ENCODE measurements around the gene BTBD9. TPM values are rescaled to one million over a fixed set of nuclear protein-coding genes. Genes with fewer than 3 reads are reported as not detected.

The BTBD9 gene
- total and polyA plus RNA-seq, 2 donors (not counting 3 experiments of a cell fraction or from before 2014, with no cell fraction given) = 4.9 to 15.0 TPM

DNA sequence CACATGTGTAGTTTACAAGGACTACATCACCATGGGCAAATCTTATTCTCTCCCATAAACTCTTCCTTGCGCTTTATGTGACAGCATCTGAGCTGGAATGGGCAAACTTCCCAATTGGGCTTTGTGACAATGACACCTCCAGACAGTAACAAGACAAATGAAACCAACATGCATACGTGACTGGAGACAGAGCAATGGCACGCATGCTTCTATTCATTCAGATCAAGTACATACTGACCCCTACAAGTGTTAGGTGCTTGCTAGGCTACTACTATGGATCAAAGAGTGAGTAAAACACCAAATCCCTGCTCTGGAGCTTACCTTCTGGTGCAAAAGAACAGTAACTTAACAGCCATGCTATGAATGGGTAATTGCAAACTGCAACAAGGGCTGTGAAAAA lies 394.9 kb downstream of the BTBD9 start:
- Histone ChIP-seq H3K4me2 (ENCODE audit: insufficient read depth, low read length) (no peak overlapping the region), H3K9me1 (replicated peaks; ENCODE audit: control insufficient read depth, extremely low read depth, insufficient read depth, low read length) (no peaks in the 10 kb centered on the region), H3K9ac (replicated peaks; ENCODE audit: extremely low read depth, insufficient read depth, low read length) (no peak overlapping the region), H3K4me3 (replicated peaks in 1 of 3; ENCODE audit: insufficient read depth in 1 of 3, low read depth in 1 of 3, low read length in 3 of 3) (no peak overlapping the region), H3K9me3 (replicated peaks; ENCODE audit: control insufficient read depth, insufficient read depth, low read length) (no peaks in the 10 kb centered on the region), H3K36me3 (ENCODE audit: control insufficient read depth in 2 of 2, extremely low read depth in 1 of 2, insufficient read depth in 2 of 2, low read length in 2 of 2) (no peaks in the 10 kb centered on the region), H3K27me3 (ENCODE audit: control insufficient read depth in 2 of 2, insufficient read depth in 2 of 2, low read length in 2 of 2) (no peaks in the 10 kb centered on the region), H2AFZ (ENCODE audit: low read depth, low read length) (no peak overlapping the region), H3K4me1 (ENCODE audit: control insufficient read depth, extremely low read depth, insufficient read depth, low read length) (no peaks in the 10 kb centered on the region), H4K20me1 (replicated peaks; ENCODE audit: control insufficient read depth, extremely low read depth, insufficient read depth, low read length) (no peaks in the 10 kb centered on the region), H3K27ac (ENCODE audit: insufficient read depth, low read depth, low read length) (no peak overlapping the region), H3K79me2 (ENCODE audit: control insufficient read depth, insufficient read depth, low read length) (no peaks in the 10 kb centered on the region)
- dilution Hi-C loops (cut with MboI; ENCODE audit: extremely low pct_ligation_motif_present, low sequenced_read_pairs) = no loop called here
- TF ChIP-seq JUN (IDR thresholded peaks at IDR 0.05; ENCODE audit: borderline replicate concordance, insufficient read depth, insufficient read length, low read depth) (no peak), FOS (IDR thresholded peaks at IDR 0.05; ENCODE audit: borderline replicate concordance, insufficient read depth, low read length) (no peak), GATA2 (IDR thresholded peaks at IDR 0.05; ENCODE audit: insufficient read depth, insufficient read length, low read depth, low read length) (no peak), POLR2A (IDR thresholded peaks at IDR 0.05; ENCODE audit: low read depth, low read length) (no peak), MYC (IDR thresholded peaks at IDR 0.05; ENCODE audit: low read depth, low read length) (no peak), POLR2AphosphoS5 (IDR thresholded peaks at IDR 0.05; ENCODE audit: insufficient read depth, low read depth, low read length) (no peak), EZH2 (IDR thresholded peaks at IDR 0.05; ENCODE audit: borderline replicate concordance, low read depth, low read length, severe bottlenecking) (no peak)
- TF ChIP-seq, protein P1, sequence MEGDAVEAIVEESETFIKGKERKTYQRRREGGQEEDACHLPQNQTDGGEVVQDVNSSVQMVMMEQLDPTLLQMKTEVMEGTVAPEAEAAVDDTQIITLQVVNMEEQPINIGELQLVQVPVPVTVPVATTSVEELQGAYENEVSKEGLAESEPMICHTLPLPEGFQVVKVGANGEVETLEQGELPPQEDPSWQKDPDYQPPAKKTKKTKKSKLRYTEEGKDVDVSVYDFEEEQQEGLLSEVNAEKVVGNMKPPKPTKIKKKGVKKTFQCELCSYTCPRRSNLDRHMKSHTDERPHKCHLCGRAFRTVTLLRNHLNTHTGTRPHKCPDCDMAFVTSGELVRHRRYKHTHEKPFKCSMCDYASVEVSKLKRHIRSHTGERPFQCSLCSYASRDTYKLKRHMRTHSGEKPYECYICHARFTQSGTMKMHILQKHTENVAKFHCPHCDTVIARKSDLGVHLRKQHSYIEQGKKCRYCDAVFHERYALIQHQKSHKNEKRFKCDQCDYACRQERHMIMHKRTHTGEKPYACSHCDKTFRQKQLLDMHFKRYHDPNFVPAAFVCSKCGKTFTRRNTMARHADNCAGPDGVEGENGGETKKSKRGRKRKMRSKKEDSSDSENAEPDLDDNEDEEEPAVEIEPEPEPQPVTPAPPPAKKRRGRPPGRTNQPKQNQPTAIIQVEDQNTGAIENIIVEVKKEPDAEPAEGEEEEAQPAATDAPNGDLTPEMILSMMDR (IDR thresholded peaks at IDR 0.05; ENCODE audit: extremely low read depth in 1 of 2, insufficient read depth in 1 of 2, low read depth in 1 of 2, low read length in 2 of 2) = no peak
- TF ChIP-seq, protein P2, sequence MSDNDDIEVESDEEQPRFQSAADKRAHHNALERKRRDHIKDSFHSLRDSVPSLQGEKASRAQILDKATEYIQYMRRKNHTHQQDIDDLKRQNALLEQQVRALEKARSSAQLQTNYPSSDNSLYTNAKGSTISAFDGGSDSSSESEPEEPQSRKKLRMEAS (IDR thresholded peaks at IDR 0.05; ENCODE audit: insufficient read depth, insufficient read length) = no peak
- BruUV-seq (replicated peaks) = no TSS peak
- DNase-seq (ENCODE audit: low read depth, low spot score) (no peak), FAIRE-seq (no peak)
- ChIA-PET CTCF (interaction anchor here (0.8 to 1.4 kb wide), 2 partner anchors 10 to 44 kb away, joined by 3 read pairs; no protein-coding TSS in a partner anchor), POLR2A (no interaction called here)
- intact Hi-C loops (cut with micrococcal nuclease) = no loop called here

All from endothelial cell of umbilical vein (primary cell).